Measurements from ENCODE around the gene TMCO2. TPM values are rescaled to one million over a fixed set of nuclear protein-coding genes. Genes with fewer than 3 reads are reported as not detected.

The TMCO2 gene
- total RNA-seq, 1 donor, result not detected

- H3K4me2 ChIP-seq (ENCODE audit: insufficient read depth, low read length), result peak overlapping the region; percentile 86
- peaks cover 20% of the 10 kb centered on the region for H3K36me3 ChIP-seq (ENCODE audit: insufficient read depth, low read length)
- H3K4me1 ChIP-seq (ENCODE audit: insufficient read depth, low read length), result peaks cover 12% of the 10 kb centered on the region
- peak overlapping the region; percentile 92 for H3K4me3 ChIP-seq (ENCODE audit: insufficient read depth, low read length)
- peak overlapping the region; percentile 100 for H2AFZ ChIP-seq (ENCODE audit: low read length)
- peak; percentile 39 for DNase-seq (ENCODE audit: insufficient read length, low spot score, missing footprints)
- no peak for TF ChIP-seq CTCF (IDR thresholded peaks at IDR 0.05; ENCODE audit: extremely low read depth, low read depth, low read length)
- H4K20me1 ChIP-seq (ENCODE audit: insufficient read depth, low read length), result no peaks in the 10 kb centered on the region
- H3K9me3 ChIP-seq (ENCODE audit: low read depth, low read length), result no peaks in the 10 kb centered on the region
- H3K27ac ChIP-seq (ENCODE audit: low read depth, low read length), result peak overlapping the region; percentile 99
- H3K79me2 ChIP-seq (ENCODE audit: insufficient read depth, low read length), result peaks cover 57% of the 10 kb centered on the region
- no peaks in the 10 kb centered on the region for H3K27me3 ChIP-seq (ENCODE audit: insufficient read depth, low read length)
These were observed 8.8 kb downstream of the TMCO2 start for GRCh38 chr1:40256401-40257084.

- DNase-seq (ENCODE audit: insufficient read length, low spot score, missing footprints), result peak; percentile 63
- H4K20me1 ChIP-seq (ENCODE audit: insufficient read depth, low read length), result no peaks in the 10 kb centered on the region
- H3K27me3 ChIP-seq (ENCODE audit: insufficient read depth, low read length), result no peaks in the 10 kb centered on the region
- peaks cover 27% of the 10 kb centered on the region for H3K36me3 ChIP-seq (ENCODE audit: insufficient read depth, low read length)
- H3K9me3 ChIP-seq (ENCODE audit: low read depth, low read length), result no peaks in the 10 kb centered on the region
- peaks cover 12% of the 10 kb centered on the region for H3K4me1 ChIP-seq (ENCODE audit: insufficient read depth, low read length)
- peak overlapping the region; percentile 92 for H3K4me3 ChIP-seq (ENCODE audit: insufficient read depth, low read length)
- peak overlapping the region; percentile 100 for H2AFZ ChIP-seq (ENCODE audit: low read length)
- peak overlapping the region; percentile 86 for H3K4me2 ChIP-seq (ENCODE audit: insufficient read depth, low read length)
- no peak for TF ChIP-seq CTCF (IDR thresholded peaks at IDR 0.05; ENCODE audit: extremely low read depth, low read depth, low read length)
- H3K79me2 ChIP-seq (ENCODE audit: insufficient read depth, low read length), result peaks cover 60% of the 10 kb centered on the region
- H3K27ac ChIP-seq (ENCODE audit: low read depth, low read length), result peak overlapping the region; percentile 99
These were observed 9.6 kb downstream of the TMCO2 start for GRCh38 chr1:40257313-40257687.

GRCh38 chr1:40257688-40258444 lies 10.1 kb downstream of the TMCO2 start, which contains the start of gene ZMPSTE24:
ZMPSTE24 (plus strand) TSS chr1:40258236; CDS start chr1:40258272, 36 bp downstream.
- Histone ChIP-seq H3K9me3 (ENCODE audit: low read depth, low read length) (no peaks in the 10 kb centered on the region), H3K36me3 (ENCODE audit: insufficient read depth, low read length) (peaks cover 32% of the 10 kb centered on the region), H4K20me1 (ENCODE audit: insufficient read depth, low read length) (no peaks in the 10 kb centered on the region), H3K4me2 (ENCODE audit: insufficient read depth, low read length) (peak within 1 kb of the TSS; percentile 86), H3K27ac (ENCODE audit: low read depth, low read length) (peak within 1 kb of the TSS; percentile 99), H3K27me3 (ENCODE audit: insufficient read depth, low read length) (no peaks in the 10 kb centered on the region), H2AFZ (ENCODE audit: low read length) (peak within 1 kb of the TSS; percentile 100), H3K4me1 (ENCODE audit: insufficient read depth, low read length) (peaks cover 12% of the 10 kb centered on the region), H3K4me3 (ENCODE audit: insufficient read depth, low read length) (peak within 1 kb of the TSS; percentile 92), H3K79me2 (ENCODE audit: insufficient read depth, low read length) (peaks cover 64% of the 10 kb centered on the region)
- peak; percentile 93 for DNase-seq (ENCODE audit: insufficient read length, low spot score, missing footprints)
- no peak for TF ChIP-seq CTCF (IDR thresholded peaks at IDR 0.05; ENCODE audit: extremely low read depth, low read depth, low read length)

- Histone ChIP-seq H3K4me2 (ENCODE audit: insufficient read depth, low read length) (peak overlapping the region; percentile 75), H3K4me3 (ENCODE audit: insufficient read depth, low read length) (peak overlapping the region; percentile 92)
These were observed 10.7 kb downstream of the TMCO2 start for GRCh38 chr1:40258445-40258769.

More at GRCh38 chr1:40258445-40258769, 10.7 kb downstream of the TMCO2 start:
- H3K27me3 ChIP-seq (ENCODE audit: insufficient read depth, low read length), result no peaks in the 10 kb centered on the region
- no peak for TF ChIP-seq CTCF (IDR thresholded peaks at IDR 0.05; ENCODE audit: extremely low read depth, low read depth, low read length)
- peaks cover 70% of the 10 kb centered on the region for H3K79me2 ChIP-seq (ENCODE audit: insufficient read depth, low read length)
- H4K20me1 ChIP-seq (ENCODE audit: insufficient read depth, low read length), result no peaks in the 10 kb centered on the region
- H3K27ac ChIP-seq (ENCODE audit: low read depth, low read length), result peak overlapping the region; percentile 99
- no peaks in the 10 kb centered on the region for H3K9me3 ChIP-seq (ENCODE audit: low read depth, low read length)
- peaks cover 38% of the 10 kb centered on the region for H3K36me3 ChIP-seq (ENCODE audit: insufficient read depth, low read length)
- peak; percentile 48 for DNase-seq (ENCODE audit: insufficient read length, low spot score, missing footprints)
- peaks cover 12% of the 10 kb centered on the region for H3K4me1 ChIP-seq (ENCODE audit: insufficient read depth, low read length)
- peak overlapping the region; percentile 100 for H2AFZ ChIP-seq (ENCODE audit: low read length)

Measured in osteoblast (primary cell).